Progenitor cell of endocrine pancreas (in vitro differentiated cells): ENCODE measurements around the gene WNT3A. TPM values are rescaled to one million over a fixed set of nuclear protein-coding genes. Genes with fewer than 3 reads are reported as not detected.

Experiments used
- DNase-seq: peaks from one replicate; pipeline ENCODE4 v3.0.0; 2021; ENCODE audit warnings: low spot score; ENCODE audit not compliant: unreplicated experiment
- H3K27ac Mint-ChIP-seq: 2 replicates; pipeline ENCODE4 v1.8.0; 2021; ENCODE audit warnings: mild to moderate bottlenecking, moderate library complexity, mixed read lengths
- H3K27me3 Mint-ChIP-seq: 2 replicates; pipeline ENCODE4 v1.8.0; 2021; ENCODE audit warnings: mixed read lengths
- H3K36me3 Mint-ChIP-seq: 2 replicates; pipeline ENCODE4 v1.8.0; 2022; ENCODE audit warnings: mixed read lengths; ENCODE audit not compliant: insufficient read depth
- H3K4me1 Mint-ChIP-seq: 2 replicates; pipeline ENCODE4 v1.8.0; 2021; ENCODE audit warnings: low read depth, mixed read lengths
- H3K4me3 Mint-ChIP-seq: 2 replicates; pipeline ENCODE4 v1.8.0; 2021; ENCODE audit warnings: low read depth, mild to moderate bottlenecking, moderate library complexity, mixed read lengths
- H3K9me3 Mint-ChIP-seq: 2 replicates; pipeline ENCODE4 v1.8.0; 2021; ENCODE audit warnings: low read depth, mixed read lengths
- CTCF ChIP-seq: fragments of 200-600 bp; sonication (generic); IDR thresholded peaks from one replicate; pipeline ENCODE4 v1.5.0; 2021; ENCODE audit warnings: antibody characterized with exemption, mild to moderate bottlenecking; ENCODE audit not compliant: unreplicated experiment
- total RNA-seq: library from RNA; stranded (reverse); gene quantifications from 2 replicates; pipeline ENCODE4 v1.2.1, GENCODE V29; 2021

WNT3A gene
- total RNA-seq, 1 donor from 2014 or later = not detected

DNA sequence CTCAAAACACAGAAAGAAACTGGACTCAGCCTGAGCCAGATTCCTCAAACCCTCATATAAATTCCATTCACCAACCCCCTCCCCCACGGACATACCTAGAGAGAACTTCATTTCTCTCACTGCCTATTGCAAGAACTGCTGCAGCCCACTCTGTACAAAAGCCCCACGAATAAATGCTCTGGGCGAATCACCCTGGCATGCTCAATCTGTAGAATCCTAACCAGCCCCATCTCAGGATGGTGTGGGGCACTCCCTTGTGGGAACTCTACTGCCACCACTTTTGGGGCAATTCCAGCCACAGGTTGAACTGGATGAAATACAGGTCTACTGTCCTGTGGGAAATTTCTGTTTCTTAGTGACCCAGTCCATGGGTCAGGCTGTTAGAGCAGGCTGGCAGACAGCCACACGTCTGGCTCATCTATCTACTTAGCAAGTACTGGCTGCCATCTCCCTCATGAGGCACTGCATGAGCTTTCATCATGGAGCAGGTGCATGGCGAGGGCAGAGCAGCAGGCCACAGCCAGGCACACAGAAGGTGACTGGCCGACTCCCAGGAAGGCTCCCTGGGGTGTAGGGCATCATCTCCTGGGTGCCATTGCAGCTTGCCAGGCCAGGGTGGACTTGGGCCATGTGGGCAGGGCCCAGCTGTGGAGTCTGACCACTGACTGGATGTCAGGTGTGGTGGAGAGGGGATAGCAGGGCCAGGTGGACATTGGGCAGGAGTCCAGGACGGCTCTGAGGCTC is 97.9 kb downstream of the WNT3A start:
- DNase-seq = no peak
- TF ChIP-seq CTCF = no peak

DNA sequence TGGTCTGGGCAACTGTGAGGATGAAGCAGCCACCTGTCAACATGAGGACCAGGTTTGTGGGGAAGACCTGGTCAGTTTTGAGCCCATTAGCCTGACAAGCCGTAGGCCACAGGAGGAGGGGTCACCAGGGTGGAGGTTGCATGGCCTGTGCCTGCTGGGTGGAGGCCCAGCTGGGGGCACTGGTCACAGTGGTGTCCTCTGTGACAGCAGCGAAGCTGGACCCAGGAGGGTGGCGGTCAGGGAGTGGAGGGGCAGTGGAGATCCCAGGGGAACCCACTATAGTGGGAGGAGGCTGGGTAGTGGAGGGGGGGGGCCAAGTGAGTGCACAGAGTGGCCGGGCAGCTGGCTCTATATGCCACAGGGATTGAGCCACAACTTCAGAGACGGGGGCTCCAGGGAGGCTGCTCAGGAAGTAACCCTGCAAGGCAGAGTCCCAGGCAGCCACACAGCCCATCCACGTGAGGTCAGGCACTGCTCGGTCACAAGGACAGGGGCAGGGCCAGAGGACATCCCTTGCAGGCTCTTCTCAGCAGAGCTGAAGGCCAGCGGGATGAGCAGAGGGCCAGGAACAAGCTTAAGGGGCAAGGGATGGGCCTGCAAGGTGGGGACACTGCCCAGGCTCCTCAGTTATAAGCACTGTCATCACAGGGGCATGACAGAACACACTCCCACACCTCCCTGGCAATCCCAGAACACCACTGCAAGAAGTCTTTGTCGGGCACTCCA is 98.6 kb downstream of the WNT3A start:
- Mint-ChIP-seq H3K9me3 (no peaks in the 10 kb centered on the region), H3K27me3 (no peaks in the 10 kb centered on the region), H3K4me1 (peaks cover 16% of the 10 kb centered on the region), H3K4me3 (no peak overlapping the region), H3K27ac (peak overlapping the region; percentile 33), H3K36me3 (peaks cover 4% of the 10 kb centered on the region)
- no peak for TF ChIP-seq CTCF
- no peak for DNase-seq

More for the DNA sequence above, 97.9 kb downstream of the WNT3A start:
- Mint-ChIP-seq H3K36me3 (peaks cover 4% of the 10 kb centered on the region), H3K4me1 (peaks cover 14% of the 10 kb centered on the region), H3K27ac (peak overlapping the region; percentile 33), H3K27me3 (no peaks in the 10 kb centered on the region), H3K4me3 (peak overlapping the region; percentile 91), H3K9me3 (no peaks in the 10 kb centered on the region)

DNA sequence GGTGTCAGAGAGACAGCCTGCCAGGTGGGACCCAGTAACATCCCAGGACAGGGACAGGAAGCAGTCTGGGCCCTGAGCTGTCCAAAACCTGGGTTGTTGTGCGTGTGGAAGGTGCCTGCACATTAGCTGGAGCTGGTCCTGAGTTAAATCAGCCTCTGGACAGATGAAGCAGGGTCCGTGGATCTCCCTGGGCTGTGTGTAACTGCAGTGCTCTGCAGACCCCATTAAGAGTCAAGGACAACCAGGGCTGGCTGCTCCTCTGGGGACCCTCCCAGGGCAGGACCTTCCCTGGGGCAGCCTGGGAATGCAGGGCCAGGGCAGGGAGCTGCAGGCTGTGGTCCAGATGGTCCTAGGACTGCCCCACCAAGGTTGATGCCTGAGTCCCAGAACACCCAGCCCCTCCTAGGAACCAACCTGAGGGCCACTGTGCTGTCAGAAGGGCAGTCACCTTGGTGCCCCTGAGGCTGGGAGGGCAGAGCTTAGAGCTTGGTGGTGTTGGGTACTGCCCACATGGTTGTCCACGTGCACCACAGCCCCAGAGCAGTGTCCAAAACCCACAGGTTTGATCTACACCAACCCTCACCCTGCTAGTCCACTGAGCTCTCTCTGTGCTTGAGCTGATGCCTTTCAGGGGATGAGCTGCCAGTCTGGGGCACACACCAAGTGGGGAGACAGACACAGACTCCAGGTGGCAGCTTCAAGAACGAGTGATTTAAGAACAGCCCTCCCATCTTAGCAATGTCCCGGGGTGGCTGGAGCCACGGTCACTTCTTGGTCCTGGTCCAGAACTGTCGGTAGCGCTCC is 99.4 kb downstream of the WNT3A start:
- H3K4me3 Mint-ChIP-seq = peak overlapping the region; percentile 24
- H3K36me3 Mint-ChIP-seq = peaks cover 4% of the 10 kb centered on the region
- DNase-seq = no peak
- H3K4me1 Mint-ChIP-seq = peaks cover 16% of the 10 kb centered on the region
- no peaks in the 10 kb centered on the region for H3K9me3 Mint-ChIP-seq
- H3K27me3 Mint-ChIP-seq = no peaks in the 10 kb centered on the region
- H3K27ac Mint-ChIP-seq = no peak overlapping the region
- TF ChIP-seq CTCF = no peak

- Mint-ChIP-seq H3K9me3 (no peaks in the 10 kb centered on the region), H3K36me3 (peaks cover 3% of the 10 kb centered on the region), H3K4me3 (no peak overlapping the region), H3K27me3 (no peaks in the 10 kb centered on the region), H3K4me1 (peaks cover 12% of the 10 kb centered on the region), H3K27ac (no peak overlapping the region)
- TF ChIP-seq CTCF = no peak
- DNase-seq = no peak
Measured at GRCh38 chr1:228106800-228107054, 99.9 kb downstream of the WNT3A start.

GRCh38 chr1:228107636-228108035 is 100.8 kb downstream of the WNT3A start:
- peaks cover 3% of the 10 kb centered on the region for H3K36me3 Mint-ChIP-seq
- no peak for TF ChIP-seq CTCF
- H3K4me1 Mint-ChIP-seq = peaks cover 12% of the 10 kb centered on the region
- no peak overlapping the region for H3K27ac Mint-ChIP-seq
- H3K9me3 Mint-ChIP-seq = no peaks in the 10 kb centered on the region
- DNase-seq = no peak
- no peaks in the 10 kb centered on the region for H3K27me3 Mint-ChIP-seq
- peak overlapping the region; percentile 93 for H3K4me3 Mint-ChIP-seq
